ENCODE data around the gene AZU1.

AZU1 gene

DNA sequence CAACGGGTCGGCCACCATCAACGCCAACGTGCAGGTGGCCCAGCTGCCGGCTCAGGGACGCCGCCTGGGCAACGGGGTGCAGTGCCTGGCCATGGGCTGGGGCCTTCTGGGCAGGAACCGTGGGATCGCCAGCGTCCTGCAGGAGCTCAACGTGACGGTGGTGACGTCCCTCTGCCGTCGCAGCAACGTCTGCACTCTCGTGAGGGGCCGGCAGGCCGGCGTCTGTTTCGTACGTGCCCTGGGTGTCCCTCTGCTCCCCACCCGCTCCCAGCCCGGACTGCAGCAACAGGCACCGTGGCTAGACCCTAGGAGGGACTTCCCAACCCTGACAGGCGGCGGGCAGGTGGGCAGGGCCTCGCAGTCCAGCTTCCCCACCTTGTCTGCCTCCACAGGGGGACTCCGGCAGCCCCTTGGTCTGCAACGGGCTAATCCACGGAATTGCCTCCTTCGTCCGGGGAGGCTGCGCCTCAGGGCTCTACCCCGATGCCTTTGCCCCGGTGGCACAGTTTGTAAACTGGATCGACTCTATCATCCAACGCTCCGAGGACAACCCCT is 28.0 kb downstream of the AZU1 start:
- DNase-seq = no peak

DNA sequence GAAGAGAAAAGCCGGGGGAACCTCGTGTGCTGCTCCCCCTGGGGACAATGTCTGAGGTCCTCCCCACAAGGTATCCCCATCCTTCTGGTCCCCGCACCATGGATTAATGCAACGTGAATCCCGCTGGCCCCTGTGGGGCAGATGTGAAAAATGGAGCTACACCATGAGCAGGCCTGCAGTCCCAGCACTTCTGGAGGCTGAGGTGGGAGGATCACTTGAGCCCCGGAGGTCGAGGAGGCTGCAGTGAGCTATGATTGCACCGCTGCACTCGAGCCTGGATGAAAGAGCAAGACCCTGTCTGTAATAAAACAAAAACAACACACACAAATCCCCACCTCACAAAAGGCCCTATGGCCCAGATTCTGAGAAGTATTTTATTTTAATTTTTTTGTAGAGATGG is 30.6 kb downstream of the AZU1 start:
- no peak for DNase-seq

DNA sequence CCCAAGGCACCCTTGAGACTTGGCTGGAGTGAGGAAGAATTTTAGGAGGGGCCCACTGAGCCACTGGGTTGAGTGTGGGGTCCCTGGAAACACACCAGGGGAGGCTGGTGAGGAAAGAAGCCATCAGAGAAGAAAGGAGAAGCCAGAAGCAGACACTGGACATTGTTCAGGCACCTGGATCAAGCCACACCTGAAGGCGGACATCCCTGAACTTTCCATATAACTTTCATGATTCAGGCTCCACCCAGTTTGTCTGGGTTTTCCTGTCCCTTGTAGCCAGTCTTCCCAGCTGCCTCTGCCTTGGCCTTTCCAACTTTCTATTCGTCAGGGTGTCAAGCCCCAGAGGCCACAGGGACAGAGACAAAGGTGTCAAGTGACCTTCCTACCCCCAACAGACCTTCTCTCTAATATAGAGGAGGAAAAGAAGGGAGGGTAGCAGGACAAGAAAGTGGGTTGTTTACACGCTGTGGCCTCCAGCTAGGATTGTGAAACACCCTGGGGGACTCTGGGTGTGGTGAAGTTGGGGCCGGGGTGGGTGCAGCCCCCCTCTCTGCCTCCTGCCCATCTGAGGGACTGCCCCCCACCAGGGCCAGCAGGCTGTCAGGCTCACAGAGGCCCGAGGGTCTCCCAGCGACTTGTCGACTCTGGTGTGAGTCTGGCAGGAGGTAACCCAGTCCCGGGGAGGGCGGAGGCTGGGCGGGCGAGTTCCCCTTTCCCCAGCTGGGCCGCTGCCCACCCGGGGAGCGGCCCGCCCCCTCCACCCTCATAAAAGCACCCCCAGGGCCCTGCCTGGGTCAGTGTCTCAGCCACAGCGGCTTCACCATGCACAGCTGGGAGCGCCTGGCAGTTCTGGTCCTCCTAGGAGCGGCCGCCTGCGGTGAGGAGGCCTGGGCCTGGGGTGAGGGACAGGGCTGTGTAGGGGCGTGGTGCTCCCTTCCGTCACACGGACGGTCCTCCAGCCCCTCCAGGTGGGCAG is 31.5 kb downstream of the AZU1 start, which contains the start of gene CFD:
Gene CFD (plus strand): TSS at position 797 of the 976 bp plus-strand sequence. CDS start 26 bp downstream, at position 823.
- DNase-seq = peak in 2 of 3 experiments; percentile 57 to 58

DNA sequence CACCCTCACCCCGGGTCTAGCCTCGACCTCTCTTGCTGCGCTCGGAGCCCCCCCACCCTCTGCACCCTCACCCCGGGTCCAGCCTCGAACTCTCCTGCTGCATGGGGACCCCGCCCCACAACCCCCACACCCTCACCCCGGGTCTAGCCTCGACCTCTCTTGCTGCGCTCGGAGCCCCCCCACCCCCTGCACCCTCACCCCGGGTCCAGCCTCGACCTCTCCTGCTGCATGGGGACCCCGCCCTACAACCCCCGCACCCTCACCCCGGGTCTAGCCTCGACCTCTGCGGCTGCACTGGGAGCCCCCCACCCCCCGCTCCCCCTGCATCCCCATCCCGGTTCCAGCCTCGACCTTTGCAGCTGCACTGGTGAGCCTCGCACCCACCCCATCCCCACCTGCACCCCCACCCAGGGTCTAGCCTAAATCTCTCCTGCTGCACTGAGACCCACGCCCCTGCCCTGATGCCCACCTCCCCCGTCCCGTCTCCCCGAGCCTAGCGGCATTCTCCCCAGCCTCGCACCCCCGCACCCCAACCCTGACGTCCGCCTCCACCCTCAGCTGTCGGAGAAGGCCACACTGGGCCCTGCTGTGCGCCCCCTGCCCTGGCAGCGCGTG is 33.6 kb downstream of the AZU1 start:
- no peak for DNase-seq

DNA sequence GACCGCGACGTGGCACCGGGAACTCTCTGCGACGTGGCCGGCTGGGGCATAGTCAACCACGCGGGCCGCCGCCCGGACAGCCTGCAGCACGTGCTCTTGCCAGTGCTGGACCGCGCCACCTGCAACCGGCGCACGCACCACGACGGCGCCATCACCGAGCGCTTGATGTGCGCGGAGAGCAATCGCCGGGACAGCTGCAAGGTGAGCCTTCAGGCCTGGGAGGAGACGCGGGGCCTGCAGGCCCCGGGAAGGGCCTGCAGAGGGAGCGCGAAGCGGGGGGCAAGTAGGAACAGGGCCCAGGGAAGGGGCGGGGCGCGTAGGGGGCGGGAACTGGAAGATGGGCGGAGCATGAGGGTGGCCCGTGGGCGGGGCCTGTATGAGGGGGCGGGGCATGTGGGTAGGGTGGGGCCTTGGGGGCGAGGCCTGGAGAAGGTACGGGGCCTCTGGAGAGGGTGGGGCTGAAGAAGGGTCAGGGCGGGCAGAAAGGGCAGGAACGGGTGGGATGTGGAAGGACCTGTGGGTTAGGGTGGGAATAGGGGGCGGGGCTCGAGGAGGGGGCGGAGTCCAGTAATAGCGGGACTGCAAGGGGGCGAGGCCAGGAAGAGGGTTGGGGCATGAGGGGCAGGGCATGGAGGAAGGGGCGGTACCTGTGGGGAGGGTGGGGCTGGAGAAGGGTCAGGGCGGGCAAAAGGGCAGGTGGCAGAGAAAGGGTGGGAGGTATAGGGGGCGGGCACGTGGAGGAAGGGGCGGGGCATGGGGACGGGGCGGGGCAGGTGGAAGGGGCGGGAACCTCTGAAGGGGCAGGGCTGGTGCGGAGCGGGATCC is 34.3 kb downstream of the AZU1 start:
- peak; percentile 61 to 80 (median 66) for DNase-seq

DNA sequence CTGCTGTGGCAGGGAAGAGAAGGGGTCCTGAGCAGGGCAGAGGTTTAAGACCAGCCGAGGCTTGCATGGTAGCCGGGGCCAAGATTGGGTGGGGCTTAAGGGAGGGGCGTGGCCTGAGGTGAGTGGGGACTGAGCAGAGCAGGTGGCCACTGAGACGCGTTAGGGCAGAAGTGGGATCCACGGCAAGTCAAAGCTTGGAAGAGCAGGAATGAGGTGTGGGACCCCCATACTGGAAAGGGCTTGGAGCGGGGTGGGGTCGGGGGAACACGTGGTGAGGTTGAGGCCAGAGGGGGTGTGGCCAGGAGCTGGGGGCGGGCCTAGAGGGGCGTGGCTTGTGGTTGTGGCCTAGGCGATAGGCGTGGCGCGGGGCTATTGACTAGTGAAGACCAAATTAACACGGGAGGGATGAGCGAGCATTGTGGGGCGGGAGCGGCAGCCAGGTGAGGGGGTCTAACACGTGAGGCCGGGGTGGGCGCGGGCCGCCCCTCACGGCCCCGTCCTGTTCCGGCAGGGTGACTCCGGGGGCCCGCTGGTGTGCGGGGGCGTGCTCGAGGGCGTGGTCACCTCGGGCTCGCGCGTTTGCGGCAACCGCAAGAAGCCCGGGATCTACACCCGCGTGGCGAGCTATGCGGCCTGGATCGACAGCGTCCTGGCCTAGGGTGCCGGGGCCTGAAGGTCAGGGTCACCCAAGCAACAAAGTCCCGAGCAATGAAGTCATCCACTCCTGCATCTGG is 35.1 kb downstream of the AZU1 start:
- peak; percentile 44 to 65 (median 63) for DNase-seq

- DNase-seq = no peak
These were observed 35.6 kb downstream of the AZU1 start for GRCh38 chr19:863315-863620.

- DNase-seq = no peak
These were observed 39.2 kb downstream of the AZU1 start for GRCh38 chr19:866769-867300.

DNA sequence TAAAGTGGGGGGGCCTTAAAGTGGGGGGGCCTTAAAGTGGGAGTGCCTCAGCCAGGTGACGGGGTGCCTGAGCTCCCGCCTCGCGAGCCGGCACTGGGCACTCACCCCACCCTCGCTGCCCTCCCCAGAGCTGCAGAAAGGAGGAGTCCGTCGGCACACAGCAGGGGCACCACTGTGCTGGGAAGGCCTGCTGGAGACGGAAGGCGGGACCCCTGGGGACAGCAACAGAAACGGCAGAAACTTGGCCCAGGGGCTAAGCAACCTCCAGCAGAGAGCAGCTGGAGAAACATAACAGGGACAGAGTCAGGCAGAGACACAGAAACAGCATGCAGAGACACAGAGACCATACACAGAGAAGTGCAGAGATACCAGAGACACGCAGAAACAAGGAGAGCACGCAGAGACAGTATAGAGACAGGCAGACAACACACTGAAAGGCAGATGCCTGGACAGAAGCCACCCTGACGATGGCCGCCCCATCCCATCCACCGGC is 39.7 kb downstream of the AZU1 start:
- peak in 2 of 3 experiments; percentile 52 to 73 for DNase-seq

DNA sequence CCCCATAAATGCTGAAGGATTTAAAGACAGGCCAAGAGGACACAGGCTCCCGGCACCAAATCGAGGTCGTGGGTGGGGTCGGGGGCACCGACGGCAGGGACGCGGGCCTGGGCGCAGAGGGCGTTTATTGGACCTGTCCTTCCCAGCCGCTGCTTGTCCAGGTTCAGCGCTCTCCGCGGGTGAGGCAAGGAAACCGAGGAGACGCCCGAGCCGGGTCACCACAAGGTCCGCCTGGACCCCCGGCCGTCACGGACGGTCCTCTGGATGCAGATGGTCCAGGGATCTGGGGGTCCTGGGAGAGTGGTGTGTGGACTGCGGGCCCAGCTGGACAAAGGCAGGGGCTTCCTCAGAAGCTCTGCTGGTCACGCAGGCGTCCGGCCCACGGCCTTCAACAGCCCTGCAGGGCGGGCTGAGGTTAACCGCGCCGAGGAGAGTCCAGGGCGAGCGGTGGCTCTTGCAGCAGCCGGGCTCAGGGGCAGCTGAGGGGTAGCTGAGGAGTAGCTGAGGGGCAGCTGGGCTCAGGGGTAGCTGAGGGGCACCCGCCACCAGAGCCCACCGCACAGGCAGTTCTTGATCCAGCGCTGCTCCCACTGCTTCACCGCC is 40.3 kb downstream of the AZU1 start:
- no peak for DNase-seq

- DNase-seq = no peak
These were observed 41.0 kb downstream of the AZU1 start for GRCh38 chr19:868458-869244.

DNA sequence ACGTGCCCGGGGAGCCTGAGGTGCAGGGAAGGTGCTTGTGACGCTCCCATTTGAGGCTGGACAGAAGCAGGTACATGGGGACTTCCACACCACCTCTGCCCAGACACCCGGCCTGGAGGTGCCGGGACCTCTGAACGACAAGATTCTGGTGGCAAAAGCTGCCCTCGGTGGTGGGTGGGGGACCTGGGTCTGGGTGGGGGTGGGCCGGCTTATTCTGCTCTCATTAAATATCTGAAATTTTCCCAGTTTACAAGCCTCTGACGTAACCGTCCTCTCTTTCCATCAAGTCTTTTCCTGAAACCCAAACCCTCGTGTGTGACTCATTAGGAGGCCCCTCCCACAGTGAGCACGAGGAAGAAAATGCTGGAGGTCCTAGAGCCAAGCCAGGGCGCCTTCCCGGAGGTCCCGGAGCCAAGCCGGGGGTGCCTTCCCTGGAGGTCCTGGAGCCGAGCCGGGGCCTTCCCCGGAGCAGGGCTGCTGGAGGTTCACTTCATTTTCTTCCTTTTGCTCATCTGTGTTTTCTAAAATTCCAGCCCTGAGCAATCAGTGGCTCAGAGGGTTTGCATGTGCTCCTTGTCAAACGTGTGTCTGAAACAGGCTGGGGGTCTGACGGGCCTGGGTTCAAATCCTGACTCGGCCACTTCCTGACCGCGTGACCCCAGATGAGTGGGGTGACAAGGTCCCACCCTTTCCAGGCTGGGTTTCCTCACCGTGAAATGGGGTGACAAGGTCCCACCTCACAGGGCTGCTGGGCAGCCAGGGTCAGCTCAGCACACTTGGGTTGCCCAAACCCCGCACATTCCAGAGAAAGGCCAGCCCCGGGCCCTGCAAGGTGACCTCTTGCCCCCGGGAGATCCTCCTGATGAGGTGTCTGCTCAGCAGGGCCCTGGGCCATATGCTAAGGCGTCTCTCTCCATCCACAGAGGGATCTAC is 41.9 kb downstream of the AZU1 start:
- no peak for DNase-seq

GRCh38 chr19:870314-870713 is 42.7 kb downstream of the AZU1 start:
- DNase-seq = no peak

- no peak for DNase-seq
These were observed 43.3 kb downstream of the AZU1 start for GRCh38 chr19:870963-871401.

- no peak for DNase-seq
These were observed 44.0 kb downstream of the AZU1 start for GRCh38 chr19:871446-872265.

DNA sequence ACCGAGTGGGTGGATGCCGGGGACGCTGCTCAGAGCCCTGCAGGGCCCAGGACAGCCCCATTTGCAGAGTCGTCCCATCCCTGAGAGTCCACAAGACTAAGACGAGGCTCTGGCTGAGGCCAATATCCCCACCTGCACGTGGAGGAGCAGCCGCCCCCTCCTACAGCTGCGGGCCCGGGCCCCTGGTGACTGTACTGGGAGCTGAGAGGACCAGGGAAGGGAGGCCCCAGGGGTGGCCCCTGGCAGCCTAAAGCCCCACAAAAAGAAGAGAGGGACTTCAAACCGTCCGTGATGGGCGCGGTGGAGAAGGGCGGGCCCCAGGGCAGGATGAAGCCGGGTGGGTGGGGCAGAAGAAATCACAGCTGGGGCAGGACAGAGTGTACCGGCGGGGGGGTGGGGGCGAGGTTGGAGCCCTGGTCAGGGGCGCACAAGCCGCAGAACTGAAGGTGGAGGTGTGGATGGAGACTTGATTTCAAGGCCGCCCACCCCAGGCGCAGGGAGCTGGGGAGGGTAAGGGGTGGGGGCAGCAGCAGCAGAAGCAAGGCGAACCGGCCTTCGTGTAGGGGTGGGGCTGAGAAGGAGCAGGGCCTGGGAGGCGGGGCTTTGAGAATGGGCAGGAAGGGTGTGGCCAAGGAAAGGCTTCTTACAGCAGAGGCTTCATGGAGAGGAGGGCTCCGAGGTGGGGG is 44.8 kb downstream of the AZU1 start:
- peak in 1 of 3 experiments; percentile 35 for DNase-seq

- no peak for DNase-seq
These were observed 45.4 kb downstream of the AZU1 start for GRCh38 chr19:873084-873483.

DNA sequence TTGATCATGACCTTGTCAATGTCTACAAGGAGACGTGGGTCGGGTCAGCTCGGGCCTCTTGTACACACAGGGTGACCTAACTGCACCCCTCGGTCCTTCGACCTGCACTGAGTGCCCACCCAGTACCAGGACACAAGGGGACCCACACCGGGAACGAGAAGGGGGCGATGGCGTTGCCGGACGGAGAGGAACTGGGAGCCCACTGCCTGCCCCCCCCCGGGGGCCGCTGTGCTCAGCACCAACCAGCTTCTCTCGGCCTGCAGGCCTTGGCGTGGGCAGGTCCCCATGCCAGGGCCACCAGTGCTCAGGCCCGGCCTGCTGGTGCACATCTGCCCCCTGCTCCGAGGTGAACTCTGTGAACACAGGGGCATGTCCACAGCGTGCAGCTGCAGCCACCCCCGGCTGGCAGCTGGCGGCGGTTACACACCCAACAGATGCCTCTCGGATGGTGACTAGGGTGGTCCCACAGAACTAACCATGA is 46.0 kb downstream of the AZU1 start:
- no peak for DNase-seq
